ENCODE measurements around the gene SIGMAR1.

The SIGMAR1 gene
- long read RNA-seq, donor 1, transcript SIGMAR1-201 (4 exons, 1,656 nt), result major isoform, 22 of 48 reads
- long read RNA-seq, donor 1, partial matches to known transcripts, result 24 of 48 reads
- long read RNA-seq, donor 1, other reads (novel, unspliced or antisense), result 0 of 48 reads
- long read RNA-seq, donor 2, transcript SIGMAR1-201 (4 exons, 1,656 nt), result major isoform, 18 of 20 reads
- long read RNA-seq, donor 2, partial matches to known transcripts, result 0 of 20 reads
- long read RNA-seq, donor 2, other reads (novel, unspliced or antisense), result 0 of 20 reads
- long read RNA-seq, donor 3, transcript SIGMAR1-201 (4 exons, 1,656 nt), result major isoform, 9 of 9 reads
- long read RNA-seq, donor 3, partial matches to known transcripts, result 0 of 9 reads
- long read RNA-seq, donor 3, other reads (novel, unspliced or antisense), result 0 of 9 reads
- long read RNA-seq, donor 4, transcript SIGMAR1-201 (4 exons, 1,656 nt), result major isoform, 16 of 18 reads
- long read RNA-seq, donor 4, partial matches to known transcripts, result 0 of 18 reads
- long read RNA-seq, donor 4, other reads (novel, unspliced or antisense), result 0 of 18 reads
- long read RNA-seq, donor 5, transcript SIGMAR1-201 (4 exons, 1,656 nt), result major isoform, 17 of 25 reads
- long read RNA-seq, donor 5, partial matches to known transcripts, result 0 of 25 reads
- long read RNA-seq, donor 5, other reads (novel, unspliced or antisense), result 0 of 25 reads
- long read RNA-seq, donor 6, transcript SIGMAR1-201 (4 exons, 1,656 nt), result major isoform, 17 of 17 reads
- long read RNA-seq, donor 6, partial matches to known transcripts, result 0 of 17 reads
- long read RNA-seq, donor 6, other reads (novel, unspliced or antisense), result 0 of 17 reads
- long read RNA-seq, donor 7, transcript SIGMAR1-201 (4 exons, 1,656 nt), result major isoform, 32 of 32 reads
- long read RNA-seq, donor 7, partial matches to known transcripts, result 0 of 32 reads
- long read RNA-seq, donor 7, other reads (novel, unspliced or antisense), result 0 of 32 reads
- long read RNA-seq, donor 8, transcript SIGMAR1-201 (4 exons, 1,656 nt), result major isoform, 20 of 71 reads
- long read RNA-seq, donor 8, partial matches to known transcripts, result 48 of 71 reads
- long read RNA-seq, donor 8, other reads (novel, unspliced or antisense), result 0 of 71 reads

DNA sequence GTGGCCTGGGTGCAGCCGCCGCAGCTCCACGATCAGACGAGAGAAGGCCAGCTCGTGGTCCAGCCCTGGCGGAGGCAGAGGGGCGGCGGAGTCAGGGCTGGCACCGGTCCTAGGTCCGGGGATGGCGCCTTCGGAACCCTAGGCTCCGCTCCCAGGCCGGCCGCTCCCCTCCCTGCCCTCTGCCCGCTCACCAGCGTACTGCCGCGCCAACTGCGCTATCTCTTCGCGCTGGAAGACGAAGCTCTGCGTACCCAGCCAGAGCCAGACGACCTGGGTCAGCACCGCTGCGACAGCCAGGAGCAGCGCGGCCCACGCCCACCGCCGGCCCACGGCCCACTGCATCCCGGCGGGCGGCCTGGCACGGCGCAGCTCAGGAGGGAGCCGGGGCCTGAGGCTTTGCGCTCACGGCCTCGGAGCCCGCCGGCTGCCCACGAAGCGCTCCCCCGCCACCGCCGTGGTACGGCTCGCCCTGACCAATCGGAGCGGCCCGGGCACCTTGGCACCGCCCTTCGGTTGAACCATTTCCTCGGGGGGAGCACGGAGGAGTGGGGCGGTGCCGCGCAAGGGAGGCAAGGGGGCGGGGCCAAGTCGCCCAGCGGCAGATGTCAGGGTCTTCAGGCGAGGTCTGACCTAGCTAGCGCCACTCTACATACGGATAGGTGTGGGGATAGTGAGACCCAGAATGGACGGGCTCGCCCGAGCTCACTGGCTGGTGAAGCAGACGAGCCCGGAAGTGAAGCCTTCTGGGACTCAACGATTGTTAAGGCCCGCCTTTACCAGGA, at the start of gene SIGMAR1:
SIGMAR1 (minus strand) TSS at position 432 of the 782 bp plus-strand sequence; CDS start at position 342, 90 bp downstream.
- DNase-seq, result peak; percentile 96

DNA sequence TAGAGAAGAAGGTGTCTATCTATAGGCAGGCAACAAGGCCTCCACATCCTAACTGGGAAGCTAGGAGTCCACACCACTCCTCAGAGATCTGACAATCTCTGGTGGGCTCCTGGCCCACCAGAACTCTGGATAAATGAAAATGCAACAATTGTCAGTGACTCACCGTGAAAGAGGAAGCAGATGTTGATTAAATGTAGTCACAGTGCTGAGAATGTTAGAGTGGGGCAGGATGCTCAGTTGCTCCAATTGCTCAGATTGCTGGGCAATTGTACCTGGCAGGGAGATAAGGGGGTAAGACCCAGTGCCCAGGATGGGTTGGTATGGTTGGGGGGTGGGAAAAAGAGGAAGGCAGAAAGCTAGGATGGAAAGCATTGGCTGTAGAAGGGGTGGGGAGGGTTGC, 49.1 kb upstream of the SIGMAR1 start:
- DNase-seq, result no peak

DNA sequence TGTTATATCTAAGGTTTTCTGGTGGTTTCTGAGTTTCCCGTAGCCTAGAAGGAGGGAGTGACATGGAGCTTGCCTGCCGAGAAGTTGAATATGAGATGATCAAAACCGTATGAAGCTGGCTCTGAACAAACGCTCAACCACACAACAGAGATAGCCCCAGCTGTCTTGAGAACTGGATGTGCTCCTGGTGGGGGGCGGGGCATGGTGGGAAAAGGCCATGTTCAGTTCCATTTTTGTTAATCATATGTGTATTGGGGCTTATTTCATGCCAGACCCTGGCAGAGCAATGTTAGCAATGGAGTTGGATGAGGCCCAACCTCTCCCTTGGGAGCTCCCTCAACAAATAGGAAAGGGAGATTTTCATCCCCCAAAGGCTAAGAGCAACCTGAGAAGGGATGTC, 48.6 kb upstream of the SIGMAR1 start:
- no peak for DNase-seq

DNA sequence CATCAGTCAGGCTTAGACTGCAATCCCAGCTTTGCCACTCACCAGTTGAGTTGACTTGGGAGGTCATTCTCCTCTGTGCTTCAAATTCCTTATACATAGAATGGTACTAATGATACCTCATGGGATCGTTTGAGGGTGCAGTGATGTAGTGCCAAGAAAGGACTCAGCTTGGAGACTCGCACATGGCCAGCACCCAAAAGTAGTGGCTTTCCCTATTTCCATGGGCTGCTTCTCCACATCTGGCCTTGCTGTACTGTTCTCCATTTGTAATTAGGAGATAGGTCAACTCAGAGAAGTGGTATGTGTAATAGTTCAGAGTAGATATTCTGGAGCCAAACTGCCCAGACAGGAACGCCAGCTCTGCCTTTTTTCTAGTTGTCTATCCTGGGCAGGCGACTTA, 48.0 kb upstream of the SIGMAR1 start:
- DNase-seq, result no peak

DNA sequence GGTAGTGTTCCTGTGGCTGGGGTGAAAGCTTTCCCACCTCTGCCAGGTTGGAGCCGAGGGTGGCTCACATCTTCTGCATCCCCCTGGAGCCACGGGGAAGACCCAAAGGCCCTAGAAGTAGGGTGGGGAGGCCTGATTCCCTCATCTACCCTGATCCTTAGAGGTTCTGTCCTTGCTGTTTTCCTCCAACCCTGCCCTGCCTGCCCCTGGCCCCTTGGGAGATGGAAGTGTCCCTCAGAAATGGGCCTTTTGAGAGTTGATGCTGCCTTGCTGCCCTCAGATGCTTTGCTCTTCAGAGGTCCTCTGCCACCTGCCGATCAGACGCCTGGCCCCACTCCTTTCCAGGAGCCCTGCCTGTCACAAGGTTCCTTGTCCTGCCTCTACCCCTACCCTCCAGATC, 47.2 kb upstream of the SIGMAR1 start:
- DNase-seq, result no peak

DNA sequence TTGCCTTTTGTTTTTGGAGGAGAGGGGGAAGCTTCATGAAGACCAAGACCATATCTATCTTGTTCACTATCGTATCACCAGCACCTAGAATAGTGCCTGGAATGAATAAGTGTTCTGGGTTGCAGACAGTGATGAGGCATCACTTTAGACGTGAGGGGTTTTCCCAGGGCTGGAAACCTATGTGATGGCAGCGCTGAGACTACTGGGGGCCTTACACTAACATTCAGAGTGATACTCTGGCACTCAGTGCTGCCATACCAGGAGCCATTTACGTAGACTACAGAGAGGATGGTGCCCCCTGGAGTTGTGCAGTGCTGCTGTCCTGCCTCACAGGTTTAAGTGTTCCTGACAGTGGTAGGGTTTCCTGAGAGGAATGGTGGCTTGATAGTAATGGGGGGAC, 46.6 kb upstream of the SIGMAR1 start:
- no peak for DNase-seq

DNA sequence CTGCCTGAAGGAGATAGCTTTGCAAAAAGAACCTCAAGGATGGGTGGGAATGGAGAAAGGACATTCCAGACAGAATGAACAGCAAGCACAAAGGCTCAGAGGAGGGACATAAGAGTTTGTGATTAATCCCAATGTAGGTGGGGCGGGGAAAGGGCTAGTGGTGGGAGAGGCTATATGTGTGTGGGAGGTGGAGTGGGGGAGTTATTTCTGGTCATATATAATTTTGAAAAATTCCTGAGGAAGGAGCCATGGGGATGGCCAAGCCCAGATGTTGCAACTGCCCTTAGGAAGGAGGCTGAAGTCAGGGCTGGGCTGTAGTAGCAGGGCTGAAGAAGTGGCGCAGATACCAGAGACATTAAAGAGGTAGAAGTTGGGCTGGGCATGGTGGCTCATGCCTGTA, 38.3 kb upstream of the SIGMAR1 start:
- no peak for DNase-seq

DNA sequence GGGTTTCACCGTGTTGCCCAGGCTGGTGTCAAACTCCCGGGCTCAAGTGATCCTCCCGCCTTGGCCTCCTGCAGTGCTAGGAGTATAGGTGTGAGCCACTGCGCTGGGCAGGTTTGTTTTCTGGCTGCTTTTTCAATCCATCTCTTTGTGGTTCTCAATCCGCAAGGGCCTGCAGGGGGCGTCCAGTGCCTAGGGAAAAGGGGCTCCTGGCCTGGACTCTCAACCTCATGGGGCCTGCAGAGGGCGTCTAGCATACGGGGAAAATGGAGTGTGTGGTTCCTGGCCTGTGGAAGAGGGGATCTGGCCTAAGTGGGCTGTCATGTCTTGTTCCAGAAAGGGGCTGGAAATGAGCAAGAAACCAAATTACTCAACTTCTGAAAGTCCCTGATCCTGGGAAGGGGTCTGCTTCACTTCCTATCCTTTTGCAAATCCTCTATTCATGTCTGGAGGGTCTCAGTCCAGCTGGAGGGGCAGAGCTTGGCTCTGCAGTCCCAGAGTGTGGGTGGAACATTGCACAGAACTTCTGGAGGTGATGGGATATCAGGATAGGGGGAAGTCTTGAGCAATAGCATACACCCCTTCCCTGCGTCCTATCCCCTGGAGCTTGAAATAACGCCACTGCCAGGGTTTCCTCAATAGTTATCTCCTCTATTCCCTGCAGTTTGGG, 37.6 kb upstream of the SIGMAR1 start:
- no peak for DNase-seq

DNA sequence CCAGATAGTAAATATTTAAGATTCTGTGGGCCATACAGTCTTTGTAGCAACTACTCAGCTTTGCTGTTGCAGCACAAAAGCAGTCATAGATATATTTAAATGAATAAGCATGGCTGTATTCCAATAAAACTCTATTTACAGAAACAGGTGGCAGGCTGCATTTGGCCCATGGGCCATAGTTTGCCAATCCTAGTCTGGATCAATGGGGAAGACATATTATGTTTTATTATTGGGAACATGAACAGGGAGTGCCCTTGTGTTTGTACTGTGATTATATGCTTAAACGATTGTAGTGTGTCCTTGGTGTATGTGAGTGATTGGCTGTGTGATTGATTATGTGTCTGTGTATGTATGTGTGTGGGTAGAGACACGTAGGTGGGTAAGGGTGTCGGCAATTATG, 36.9 kb upstream of the SIGMAR1 start:
- no peak for DNase-seq

DNA sequence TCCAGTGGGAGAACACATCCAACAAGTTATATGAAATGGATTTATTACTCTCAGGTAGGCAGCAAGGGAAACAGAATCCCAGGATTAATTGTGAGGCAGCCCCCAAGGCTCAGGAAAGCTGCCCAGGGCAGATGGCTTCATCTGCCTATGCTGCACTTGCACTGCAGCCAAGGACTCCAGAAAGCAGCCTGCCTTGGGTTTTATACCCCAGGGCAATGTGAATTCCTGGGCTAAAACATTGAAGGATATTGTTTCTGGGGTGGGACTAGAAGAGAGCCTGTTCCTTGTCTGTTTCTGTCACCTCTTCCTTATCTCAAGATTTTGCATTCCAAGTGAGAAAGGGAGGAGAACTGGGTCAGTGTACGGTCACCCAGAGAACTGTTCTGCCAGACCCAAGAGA, 33.7 kb upstream of the SIGMAR1 start:
- DNase-seq, result no peak

DNA sequence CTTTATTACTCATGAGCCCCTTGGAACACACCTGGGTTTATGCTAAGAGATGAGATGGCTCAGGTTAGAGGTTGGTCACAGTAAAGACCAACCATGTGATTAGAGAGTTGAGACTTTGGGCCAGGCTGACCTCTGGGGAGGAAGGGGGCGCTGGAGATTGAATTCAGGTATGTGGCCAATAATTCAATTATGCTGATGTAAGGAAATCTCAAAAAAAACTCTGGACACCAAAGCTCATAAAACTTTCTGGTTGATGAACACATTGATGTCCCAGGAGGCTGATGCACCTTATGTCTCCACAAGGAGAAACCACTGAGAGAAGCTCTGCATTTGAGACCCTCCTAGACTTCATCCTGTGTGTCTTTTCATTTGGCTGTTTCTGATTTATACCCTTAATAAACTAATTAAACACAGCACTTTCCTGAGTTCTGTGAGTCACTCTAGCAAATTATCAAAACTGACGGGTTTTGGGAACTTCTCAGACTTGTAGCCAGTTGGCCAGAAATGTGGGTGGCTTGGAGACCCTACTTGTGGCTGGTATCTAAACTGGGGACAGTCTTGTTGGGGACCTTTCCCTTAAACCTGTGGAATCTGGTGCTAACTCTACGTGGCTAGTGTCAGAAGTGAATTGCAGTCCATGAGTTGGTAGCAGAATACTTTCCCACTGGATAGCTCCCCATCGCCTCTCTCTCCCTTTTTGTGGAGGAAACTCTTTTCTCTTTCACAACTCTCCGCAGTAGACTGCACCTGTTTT, 32.4 kb upstream of the SIGMAR1 start:
- no peak for DNase-seq

DNA sequence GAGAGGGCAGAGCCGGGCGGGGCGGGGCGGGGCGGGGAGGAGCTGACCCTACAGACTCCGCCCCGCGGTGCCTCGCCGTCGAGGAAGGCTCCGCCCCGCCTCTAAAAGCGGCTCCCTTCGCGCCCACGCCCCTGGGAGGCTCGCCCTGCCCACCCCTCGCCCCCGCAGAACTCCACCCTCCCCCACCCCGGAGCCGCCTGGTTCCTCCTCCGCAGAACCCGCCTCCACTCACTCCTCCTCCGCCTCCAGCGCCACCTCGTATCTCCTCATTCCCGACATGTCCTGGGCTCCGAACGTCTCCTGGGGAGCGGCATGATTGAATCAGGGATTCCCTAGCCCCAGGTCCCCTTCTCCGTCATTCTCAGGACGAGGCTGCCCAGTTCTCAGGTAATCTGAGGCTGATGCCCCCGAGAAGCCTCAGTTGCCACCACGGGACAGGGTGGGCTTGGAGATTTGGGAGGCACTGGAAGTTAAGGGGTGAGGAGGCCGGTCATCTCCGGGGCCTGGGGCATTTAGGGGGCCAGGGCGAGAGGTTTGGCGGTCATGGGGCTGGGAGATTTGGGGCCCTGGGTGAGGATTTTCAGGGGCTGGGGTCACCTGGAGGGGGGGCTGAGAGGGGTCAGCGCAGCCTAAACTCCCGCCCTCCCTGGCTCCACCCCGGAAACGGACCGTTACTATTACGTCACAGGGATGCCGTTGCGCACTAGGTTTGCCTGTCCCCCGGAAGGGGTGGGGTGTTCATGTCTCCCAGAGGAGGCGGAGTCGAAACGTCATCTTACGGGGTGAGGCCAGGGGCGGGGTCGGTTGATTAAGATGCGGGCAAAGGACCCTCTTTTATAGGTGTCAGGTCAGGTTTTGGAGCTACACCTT, 28.0 kb upstream of the SIGMAR1 start:
- peak; percentile 82 for DNase-seq

DNA sequence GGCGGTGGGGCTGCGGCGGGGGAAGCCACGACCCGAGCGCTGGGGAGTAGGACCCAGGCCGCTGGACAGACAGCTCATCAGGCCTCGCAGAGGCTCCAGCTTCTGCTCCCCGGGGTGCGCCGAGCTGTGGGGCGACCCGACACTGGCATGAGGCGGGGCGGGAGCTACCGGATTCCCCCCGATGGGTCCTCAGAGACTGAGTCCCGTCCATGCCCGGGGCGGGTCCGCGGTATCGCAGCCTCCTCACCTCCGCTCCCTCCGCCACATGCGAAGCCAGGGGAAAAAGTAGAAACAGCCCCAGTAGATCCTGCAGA, 27.4 kb upstream of the SIGMAR1 start:
- DNase-seq, result no peak

DNA sequence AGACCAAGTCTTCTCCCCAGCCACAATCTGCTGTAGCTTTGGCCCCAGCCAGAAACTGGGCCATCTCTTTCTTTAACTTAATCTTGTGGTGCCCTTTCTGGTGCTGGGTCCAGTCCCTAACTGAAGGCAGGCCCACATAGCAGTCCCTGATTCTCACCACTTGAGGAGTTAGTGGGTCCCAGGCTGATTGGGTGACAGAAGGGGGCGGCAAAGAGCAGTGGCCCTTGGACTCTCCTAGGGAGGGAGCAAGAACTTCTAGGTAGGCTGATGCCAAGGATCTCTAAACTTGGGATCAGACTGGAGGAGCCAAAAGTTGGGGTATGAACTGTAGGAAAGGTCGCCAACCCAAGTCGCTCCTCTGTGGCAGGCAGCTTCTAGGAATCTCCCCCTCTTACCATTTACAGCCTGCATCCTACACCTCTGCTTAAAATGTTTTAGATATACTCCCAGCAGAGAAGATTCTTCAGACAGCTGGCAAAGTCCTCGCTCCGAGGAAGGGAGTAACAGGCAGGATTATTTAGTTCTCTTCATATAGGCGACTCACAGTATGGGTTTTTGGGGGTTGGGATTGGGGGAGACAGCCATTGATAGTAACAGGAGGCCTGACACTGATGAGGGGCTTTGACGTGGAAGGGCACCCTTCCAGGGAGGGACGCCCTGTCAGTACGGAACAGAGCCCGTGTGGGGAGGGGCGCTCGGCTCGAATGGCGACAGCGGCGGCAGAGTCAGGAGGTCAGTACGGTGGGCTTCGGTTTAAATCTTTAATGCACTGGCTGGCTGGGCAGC, 26.9 kb upstream of the SIGMAR1 start:
- DNase-seq, result peak; percentile 65

DNA sequence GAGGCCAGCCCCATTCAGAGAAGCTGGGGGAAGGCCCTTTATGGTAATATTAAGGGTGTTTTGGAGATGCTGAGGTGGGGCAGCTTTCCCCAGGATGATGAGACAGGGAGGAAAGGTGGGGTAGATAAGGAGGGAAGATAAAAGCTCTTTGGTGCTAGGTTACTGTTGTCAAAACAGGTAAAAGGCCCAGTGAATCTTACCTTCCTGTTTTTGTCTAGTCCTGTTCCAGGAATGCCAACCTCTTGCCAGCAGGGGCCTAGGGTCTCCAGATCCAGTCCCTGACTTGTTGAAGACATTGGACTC, 25.7 kb upstream of the SIGMAR1 start:
- no peak for DNase-seq

DNA sequence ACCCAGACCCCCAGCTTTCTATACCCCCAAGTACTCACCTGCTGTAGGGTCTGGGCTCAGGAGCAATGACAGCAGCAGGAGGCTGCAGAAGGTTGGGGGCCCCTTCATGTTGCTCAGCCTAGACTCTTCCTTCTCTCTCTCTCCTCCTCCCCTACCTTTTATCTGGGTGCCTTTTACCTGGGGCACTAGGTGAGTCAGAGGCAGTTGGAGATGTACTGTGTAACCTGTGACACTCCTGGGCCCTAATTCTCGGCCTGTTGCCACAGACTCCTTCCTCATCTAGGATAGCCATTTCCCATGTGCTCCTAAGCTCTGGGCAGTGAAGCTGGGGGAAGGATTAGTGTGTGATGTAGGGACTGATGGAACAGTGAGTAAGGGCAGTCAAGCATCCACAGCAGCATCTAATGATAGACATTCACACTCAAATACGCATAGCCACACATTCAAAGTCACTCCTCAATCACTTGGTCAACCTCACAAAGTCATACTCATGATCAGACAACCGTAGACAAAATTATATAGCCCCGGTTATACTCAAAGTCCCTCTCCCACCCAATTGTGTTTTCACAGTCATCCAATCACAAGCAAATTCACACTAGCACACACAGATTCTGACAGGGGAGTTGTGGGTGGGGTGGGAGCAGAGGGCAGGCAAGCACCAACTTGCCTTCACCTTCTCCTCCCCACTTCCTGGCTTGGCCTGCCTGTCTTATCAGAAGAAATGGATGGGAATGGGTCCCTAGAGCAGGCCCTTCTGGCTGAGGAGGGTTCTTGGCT, 25.1 kb upstream of the SIGMAR1 start, which contains the start of gene CCL27:
CCL27 (minus strand) TSS at position 132 of the 777 bp plus-strand sequence; CDS start at position 108, 24 bp downstream.
- no peak for DNase-seq

DNA sequence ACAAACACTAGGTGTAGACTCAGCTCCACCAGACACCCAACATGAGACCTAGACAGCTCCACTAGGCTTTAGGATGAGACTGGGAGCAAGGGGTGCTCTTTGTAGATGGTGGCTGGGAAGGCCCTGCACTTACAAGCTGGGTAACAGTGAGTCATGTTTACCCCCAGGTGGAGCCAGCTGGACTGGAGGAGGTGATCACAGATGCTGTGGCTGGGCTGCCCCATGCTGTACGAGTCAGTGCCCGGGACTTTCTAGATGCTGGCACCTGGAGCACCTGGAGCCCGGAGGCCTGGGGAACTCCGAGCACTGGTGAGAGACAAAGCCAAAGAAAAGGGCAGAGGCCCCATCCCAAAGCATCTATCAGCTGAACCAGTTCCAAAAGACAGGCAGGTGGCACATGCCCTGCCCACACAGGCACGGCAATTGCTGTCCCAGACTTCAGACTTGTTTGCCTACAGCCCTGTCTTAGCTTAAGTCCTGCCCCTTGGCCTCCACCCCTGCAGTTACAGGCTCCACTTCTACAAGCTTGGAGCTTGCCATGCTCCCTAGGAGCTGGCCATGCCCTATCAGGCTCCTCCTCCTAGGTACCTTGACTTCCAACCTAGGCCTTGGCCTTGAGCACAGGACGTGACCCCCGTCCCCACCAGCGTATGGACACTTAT, 22.1 kb upstream of the SIGMAR1 start:
- DNase-seq, result no peak

DNA sequence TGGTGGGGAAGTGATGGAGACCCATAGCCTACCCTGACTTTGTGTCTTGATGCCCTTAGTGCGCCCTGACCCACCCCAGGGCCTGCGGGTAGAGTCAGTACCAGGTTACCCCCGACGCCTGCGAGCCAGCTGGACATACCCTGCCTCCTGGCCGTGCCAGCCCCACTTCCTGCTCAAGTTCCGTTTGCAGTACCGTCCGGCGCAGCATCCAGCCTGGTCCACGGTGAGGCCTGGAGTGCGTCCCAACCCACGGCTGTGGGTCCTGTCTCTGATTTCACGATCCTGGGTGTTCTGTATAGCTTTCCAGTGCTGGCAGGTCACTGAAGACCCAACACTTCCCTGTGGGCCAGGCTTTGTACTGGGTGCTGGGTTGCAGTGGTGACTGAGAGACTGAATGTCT, 20.9 kb upstream of the SIGMAR1 start:
- no peak for DNase-seq

Data from right kidney (tissue), 9 donors.